WTC11 (cell line): ENCODE measurements around the gene MYO6. TPM values are rescaled to one million over a fixed set of nuclear protein-coding genes. Genes with fewer than 3 reads are reported as not detected.

Experiments used
- ATAC-seq: fragments of 200-7000 bp; cut with Tn5 transposase; 2 replicates; pipeline ENCODE4 v1.10.0; 2021; ENCODE audit warnings: mild to moderate bottlenecking, moderate library complexity
- CTCF ChIA-PET: fragments of 300-600 bp; sonication (Branson Sonifier 250); formaldehyde crosslinking; loops from one replicate; lab custom pipeline; 2021; ENCODE audit warnings: antibody characterized with exemption; lab: Charles Lee
- POLR2A ChIA-PET: fragments of 350-600 bp; sonication (Branson Sonifier 250); formaldehyde crosslinking; loops from one replicate; lab custom pipeline; 2021; ENCODE audit warnings: antibody characterized with exemption; lab: Charles Lee
- DNase-seq: peaks from one replicate; pipeline ENCODE4 v3.0.0; 2021; ENCODE audit warnings: low spot score
- H3K27ac Mint-ChIP-seq: 2 replicates; pipeline ENCODE4 v1.8.0; 2021; ENCODE audit warnings: mixed read lengths
- H3K27me3 Mint-ChIP-seq: 2 replicates; pipeline ENCODE4 v1.8.0; 2021; ENCODE audit warnings: low read depth, mild to moderate bottlenecking, moderate library complexity, mixed read lengths
- H3K36me3 Mint-ChIP-seq: 2 replicates; pipeline ENCODE4 v1.8.0; 2021; ENCODE audit warnings: mixed read lengths
- H3K4me1 Mint-ChIP-seq: 2 replicates; pipeline ENCODE4 v1.8.0; 2022; ENCODE audit warnings: mixed read lengths
- H3K4me3 Mint-ChIP-seq: 2 replicates; pipeline ENCODE4 v1.8.0; 2021; ENCODE audit warnings: mild to moderate bottlenecking, moderate library complexity, mixed read lengths
- H3K9me3 Mint-ChIP-seq: 2 replicates; pipeline ENCODE4 v1.8.0; 2021; ENCODE audit warnings: mixed read lengths
- ARID4B ChIP-seq: sonication (generic); formaldehyde crosslinking; IDR thresholded peaks from 2 replicates; pipeline ENCODE4 v1.8.0; 2023; ENCODE audit warnings: missing genetic modification reagents, mild to moderate bottlenecking, borderline replicate concordance
- EMX1 ChIP-seq: fragments of 250-450 bp; sonication (Bioruptor Pico); IDR thresholded peaks from 2 replicates; pipeline ENCODE4 v1.8.0; 2021; ENCODE audit warnings: mild to moderate bottlenecking
- GABPB1 ChIP-seq: sonication (generic); formaldehyde crosslinking; IDR thresholded peaks from 2 replicates; pipeline ENCODE4 v1.8.1; 2023; ENCODE audit warnings: mild to moderate bottlenecking, missing genetic modification reagents
- GRHL2 ChIP-seq: fragments of 250-450 bp; sonication (Bioruptor Pico); IDR thresholded peaks from 2 replicates; pipeline ENCODE4 v1.8.0; 2022; ENCODE audit warnings: mild to moderate bottlenecking, moderate library complexity; ENCODE audit not compliant: insufficient replicate concordance, severe bottlenecking
- OVOL2 ChIP-seq: fragments of 250-450 bp; sonication (Bioruptor Pico); IDR thresholded peaks from 2 replicates; pipeline ENCODE4 v1.9.0; 2021; ENCODE audit warnings: mild to moderate bottlenecking, borderline replicate concordance
- SP1 ChIP-seq: sonication (generic); formaldehyde crosslinking; conservative IDR thresholded peaks from 2 replicates; pipeline ENCODE4 v1.8.1; 2022; ENCODE audit warnings: missing genetic modification reagents
- TP53 ChIP-seq: sonication (generic); formaldehyde crosslinking; IDR thresholded peaks from 2 replicates; pipeline ENCODE4 v1.8.1; 2023; ENCODE audit warnings: mild to moderate bottlenecking, missing genetic modification reagents
- ZBTB21 ChIP-seq: sonication (generic); formaldehyde crosslinking; IDR thresholded peaks from 2 replicates; pipeline ENCODE4 v1.8.1; 2023; ENCODE audit warnings: mild to moderate bottlenecking, missing genetic modification reagents, borderline replicate concordance
- ZNF121 ChIP-seq: sonication (generic); formaldehyde crosslinking; IDR thresholded peaks from 2 replicates; pipeline ENCODE4 v1.8.0; 2023; ENCODE audit warnings: missing genetic modification reagents
- ZNF219 ChIP-seq: sonication (generic); formaldehyde crosslinking; IDR thresholded peaks from 2 replicates; pipeline ENCODE4 v1.8.0; 2023; ENCODE audit warnings: missing genetic modification reagents, mild to moderate bottlenecking, borderline replicate concordance
- ZNF416 ChIP-seq: fragments of 250-450 bp; sonication (Bioruptor Pico); IDR thresholded peaks from 2 replicates; pipeline ENCODE4 v1.9.0; 2021; ENCODE audit warnings: mild to moderate bottlenecking, inconsistent platforms
- ZNF423 ChIP-seq: fragments of 250-450 bp; sonication (Bioruptor Pico); IDR thresholded peaks from 2 replicates; pipeline ENCODE4 v2.1.2; 2022; ENCODE audit warnings: mild to moderate bottlenecking, moderate library complexity
- ZNF425 ChIP-seq: fragments of 250-450 bp; sonication (Bioruptor Pico); conservative IDR thresholded peaks from 2 replicates; pipeline ENCODE4 v1.9.0; 2021; ENCODE audit warnings: mild to moderate bottlenecking
- ZNF532 ChIP-seq: fragments of 250-450 bp; sonication (Bioruptor Pico); IDR thresholded peaks from 2 replicates; pipeline ENCODE4 v1.9.0; 2021; ENCODE audit warnings: mild to moderate bottlenecking, borderline replicate concordance
- ZNF671 ChIP-seq: fragments of 250-450 bp; sonication (Bioruptor Pico); IDR thresholded peaks from 2 replicates; pipeline ENCODE4 v1.8.0; 2021; ENCODE audit warnings: mild to moderate bottlenecking
- total RNA-seq: library from RNA; stranded (reverse); gene quantifications from 3 replicates; pipeline ENCODE4 v1.2.3, GENCODE V29; 2021
- TF ChIP-seq, protein P1 (sequence below): sonication (generic); formaldehyde crosslinking; IDR thresholded peaks from 2 replicates; pipeline ENCODE4 v1.8.0; 2022; ENCODE audit warnings: mild to moderate bottlenecking, missing genetic modification reagents
- TF ChIP-seq, protein P2 (sequence below): sonication (generic); formaldehyde crosslinking; IDR thresholded peaks from 2 replicates; pipeline ENCODE4 v1.8.1; 2023; ENCODE audit warnings: mild to moderate bottlenecking, missing genetic modification reagents, moderate library complexity
- TF ChIP-seq, protein P3 (sequence below): fragments of 250-450 bp; sonication (Bioruptor Pico); IDR thresholded peaks from 2 replicates; pipeline ENCODE4 v1.8.0; 2021; ENCODE audit warnings: mild to moderate bottlenecking
- TF ChIP-seq, protein P4 (sequence below): sonication (generic); formaldehyde crosslinking; IDR thresholded peaks from 2 replicates; pipeline ENCODE4 v1.8.1; 2023; ENCODE audit warnings: mild to moderate bottlenecking, missing genetic modification reagents

Gene MYO6
- total RNA-seq, 1 experiment from 2014 or later = 32.6 TPM

GRCh38 chr6:75863784-75864183, 114.7 kb downstream of the MYO6 start:
- Mint-ChIP-seq H3K36me3 (peaks cover 19% of the 10 kb centered on the region), H3K9me3 (no peaks in the 10 kb centered on the region), H3K4me1 (peaks cover 5% of the 10 kb centered on the region), H3K27ac (no peak overlapping the region), H3K4me3 (no peak overlapping the region), H3K27me3 (no peaks in the 10 kb centered on the region)
- ATAC-seq (no peak), DNase-seq (no peak)
- POLR2A ChIA-PET = no interaction called here
- TF ChIP-seq GRHL2 (CRISPR knock-in tag) = no peak
- no peak for TF ChIP-seq OVOL2 (CRISPR knock-in tag)
- no peak for TF ChIP-seq EMX1 (CRISPR knock-in tag)
- TF ChIP-seq ZNF416 (CRISPR knock-in tag) = no peak
- no peak for TF ChIP-seq ZNF219 (CRISPR knock-in tag)
- TF ChIP-seq GABPB1 = no peak
- TF ChIP-seq ZNF532 (CRISPR knock-in tag) = no peak
- TF ChIP-seq ARID4B (CRISPR knock-in tag) = no peak
- TF ChIP-seq, protein P1, sequence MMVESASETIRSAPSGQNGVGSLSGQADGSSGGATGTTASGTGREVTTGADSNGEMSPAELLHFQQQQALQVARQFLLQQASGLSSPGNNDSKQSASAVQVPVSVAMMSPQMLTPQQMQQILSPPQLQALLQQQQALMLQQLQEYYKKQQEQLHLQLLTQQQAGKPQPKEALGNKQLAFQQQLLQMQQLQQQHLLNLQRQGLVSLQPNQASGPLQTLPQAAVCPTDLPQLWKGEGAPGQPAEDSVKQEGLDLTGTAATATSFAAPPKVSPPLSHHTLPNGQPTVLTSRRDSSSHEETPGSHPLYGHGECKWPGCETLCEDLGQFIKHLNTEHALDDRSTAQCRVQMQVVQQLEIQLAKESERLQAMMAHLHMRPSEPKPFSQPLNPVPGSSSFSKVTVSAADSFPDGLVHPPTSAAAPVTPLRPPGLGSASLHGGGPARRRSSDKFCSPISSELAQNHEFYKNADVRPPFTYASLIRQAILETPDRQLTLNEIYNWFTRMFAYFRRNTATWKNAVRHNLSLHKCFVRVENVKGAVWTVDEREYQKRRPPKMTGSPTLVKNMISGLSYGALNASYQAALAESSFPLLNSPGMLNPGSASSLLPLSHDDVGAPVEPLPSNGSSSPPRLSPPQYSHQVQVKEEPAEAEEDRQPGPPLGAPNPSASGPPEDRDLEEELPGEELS = no peak
- TF ChIP-seq ZNF671 (CRISPR knock-in tag) = no peak
- no peak for TF ChIP-seq ZNF121 (CRISPR knock-in tag)
- TF ChIP-seq, protein P2, sequence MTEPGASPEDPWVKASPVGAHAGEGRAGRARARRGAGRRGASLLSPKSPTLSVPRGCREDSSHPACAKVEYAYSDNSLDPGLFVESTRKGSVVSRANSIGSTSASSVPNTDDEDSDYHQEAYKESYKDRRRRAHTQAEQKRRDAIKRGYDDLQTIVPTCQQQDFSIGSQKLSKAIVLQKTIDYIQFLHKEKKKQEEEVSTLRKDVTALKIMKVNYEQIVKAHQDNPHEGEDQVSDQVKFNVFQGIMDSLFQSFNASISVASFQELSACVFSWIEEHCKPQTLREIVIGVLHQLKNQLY (CRISPR knock-in tag) = no peak
- TF ChIP-seq, protein P3, sequence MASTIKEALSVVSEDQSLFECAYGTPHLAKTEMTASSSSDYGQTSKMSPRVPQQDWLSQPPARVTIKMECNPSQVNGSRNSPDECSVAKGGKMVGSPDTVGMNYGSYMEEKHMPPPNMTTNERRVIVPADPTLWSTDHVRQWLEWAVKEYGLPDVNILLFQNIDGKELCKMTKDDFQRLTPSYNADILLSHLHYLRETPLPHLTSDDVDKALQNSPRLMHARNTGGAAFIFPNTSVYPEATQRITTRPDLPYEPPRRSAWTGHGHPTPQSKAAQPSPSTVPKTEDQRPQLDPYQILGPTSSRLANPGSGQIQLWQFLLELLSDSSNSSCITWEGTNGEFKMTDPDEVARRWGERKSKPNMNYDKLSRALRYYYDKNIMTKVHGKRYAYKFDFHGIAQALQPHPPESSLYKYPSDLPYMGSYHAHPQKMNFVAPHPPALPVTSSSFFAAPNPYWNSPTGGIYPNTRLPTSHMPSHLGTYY (CRISPR knock-in tag) = no peak
- CTCF ChIA-PET = no interaction called here

DNA sequence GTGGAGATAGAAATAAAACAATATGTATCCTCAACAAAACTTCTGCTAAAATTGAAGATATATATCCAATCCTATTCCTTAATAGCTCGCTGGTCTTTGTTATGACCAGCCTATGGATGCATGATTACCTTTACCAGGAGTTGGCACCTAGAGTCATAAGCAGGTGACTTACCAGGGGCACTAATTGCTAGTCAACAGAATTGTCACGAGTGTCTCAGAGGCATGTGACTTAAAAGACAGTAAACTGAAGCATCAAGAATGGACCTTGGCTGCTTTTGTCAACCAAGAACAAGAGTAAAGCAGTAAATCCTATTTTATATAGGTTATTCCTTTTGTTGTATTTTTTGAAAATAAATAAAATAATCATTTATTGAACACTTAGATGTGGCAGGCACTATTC, 115.4 kb downstream of the MYO6 start:
- ATAC-seq (no peak), DNase-seq (no peak)
- Mint-ChIP-seq H3K9me3 (no peaks in the 10 kb centered on the region), H3K27me3 (no peaks in the 10 kb centered on the region), H3K4me1 (peaks cover 5% of the 10 kb centered on the region), H3K36me3 (peaks cover 19% of the 10 kb centered on the region), H3K27ac (no peak overlapping the region), H3K4me3 (no peak overlapping the region)
- ChIA-PET POLR2A (no interaction called here), CTCF (no interaction called here)
- TF ChIP-seq SP1 (CRISPR knock-in tag) (no peak), ZNF425 (CRISPR knock-in tag) (no peak), ZNF121 (CRISPR knock-in tag) (no peak), ZBTB21 (CRISPR knock-in tag) (no peak), ZNF423 (CRISPR knock-in tag) (no peak), TP53 (CRISPR knock-in tag) (no peak)
- TF ChIP-seq, protein P4, sequence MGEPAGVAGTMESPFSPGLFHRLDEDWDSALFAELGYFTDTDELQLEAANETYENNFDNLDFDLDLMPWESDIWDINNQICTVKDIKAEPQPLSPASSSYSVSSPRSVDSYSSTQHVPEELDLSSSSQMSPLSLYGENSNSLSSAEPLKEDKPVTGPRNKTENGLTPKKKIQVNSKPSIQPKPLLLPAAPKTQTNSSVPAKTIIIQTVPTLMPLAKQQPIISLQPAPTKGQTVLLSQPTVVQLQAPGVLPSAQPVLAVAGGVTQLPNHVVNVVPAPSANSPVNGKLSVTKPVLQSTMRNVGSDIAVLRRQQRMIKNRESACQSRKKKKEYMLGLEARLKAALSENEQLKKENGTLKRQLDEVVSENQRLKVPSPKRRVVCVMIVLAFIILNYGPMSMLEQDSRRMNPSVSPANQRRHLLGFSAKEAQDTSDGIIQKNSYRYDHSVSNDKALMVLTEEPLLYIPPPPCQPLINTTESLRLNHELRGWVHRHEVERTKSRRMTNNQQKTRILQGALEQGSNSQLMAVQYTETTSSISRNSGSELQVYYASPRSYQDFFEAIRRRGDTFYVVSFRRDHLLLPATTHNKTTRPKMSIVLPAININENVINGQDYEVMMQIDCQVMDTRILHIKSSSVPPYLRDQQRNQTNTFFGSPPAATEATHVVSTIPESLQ (CRISPR knock-in tag) = no peak
